ENCODE measurements around the gene PI4KA. TPM values are rescaled to one million over a fixed set of nuclear protein-coding genes. Genes with fewer than 3 reads are reported as not detected.

Gene PI4KA
- total RNA-seq, 5 donors from 2014 or later (not counting 1 experiment from before 2014, with no cell fraction given) = 135 to 187 (median 143) TPM

DNA sequence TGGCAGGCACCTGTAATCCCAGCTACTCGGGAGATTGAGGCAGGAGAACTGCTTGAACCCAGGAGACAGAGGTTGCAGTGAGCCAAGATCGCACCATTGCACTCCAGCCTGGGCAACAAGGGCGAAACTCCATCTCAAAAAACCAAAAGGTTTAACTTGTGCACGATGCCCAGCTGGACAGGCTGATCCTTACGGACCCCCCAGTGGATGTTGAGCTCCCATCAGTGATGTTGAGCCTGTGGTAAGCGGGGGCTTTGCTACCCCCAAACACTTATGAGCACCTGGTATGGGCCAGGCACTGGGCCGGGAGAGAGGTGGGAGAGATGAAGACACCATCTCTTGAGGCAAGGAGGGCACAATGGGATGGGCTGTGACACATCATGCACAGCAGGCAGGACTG lies 92.1 kb downstream of the PI4KA start:
- Mint-ChIP-seq H3K4me3 (no peak overlapping the region), H3K36me3 (peaks cover 50% of the 10 kb centered on the region), H3K4me1 (peaks cover 0 to 6% (median 3%) of the 10 kb centered on the region in 3 donors), H3K9me3 (no peaks in the 10 kb centered on the region), H3K27ac (no peak overlapping the region), H3K27me3 (no peaks in the 10 kb centered on the region)
- no peaks in the 10 kb centered on the region for H3K4me1 ChIP-seq (ENCODE audit: control insufficient read depth in 1 of 2, extremely low read depth in 1 of 2, insufficient read depth in 2 of 2, low read length in 2 of 2)
- WGBS (ENCODE audit: insufficient coverage) = 96% methylated on average over 3 of the region's 7 CpGs
- H3K36me3 ChIP-seq (ENCODE audit: control insufficient read depth in 2 of 2, extremely low read depth in 1 of 2, insufficient read depth in 1 of 2, low read length in 1 of 2) = peaks cover 12 to 51% of the 10 kb centered on the region in 2 donors
- no peak for DNase-seq
- POLR2A ChIA-PET = no interaction called here
- no peaks in the 10 kb centered on the region for H3K9me3 ChIP-seq
- H3K27ac ChIP-seq (ENCODE audit: low read length) = no peak overlapping the region
- H3K27me3 ChIP-seq (replicated peaks in 1 of 2; ENCODE audit: control insufficient read depth in 2 of 2, extremely low read depth in 1 of 2, insufficient read depth in 2 of 2, low read length in 1 of 2) = no peaks in the 10 kb centered on the region
- CTCF ChIA-PET = no interaction called here
- no peak overlapping the region for H3K4me3 ChIP-seq (ENCODE audit: control insufficient read depth in 1 of 2, extremely low read depth in 1 of 2, low read length in 1 of 2)
- no peak for ATAC-seq (replicated peaks in 1 of 4)

DNA sequence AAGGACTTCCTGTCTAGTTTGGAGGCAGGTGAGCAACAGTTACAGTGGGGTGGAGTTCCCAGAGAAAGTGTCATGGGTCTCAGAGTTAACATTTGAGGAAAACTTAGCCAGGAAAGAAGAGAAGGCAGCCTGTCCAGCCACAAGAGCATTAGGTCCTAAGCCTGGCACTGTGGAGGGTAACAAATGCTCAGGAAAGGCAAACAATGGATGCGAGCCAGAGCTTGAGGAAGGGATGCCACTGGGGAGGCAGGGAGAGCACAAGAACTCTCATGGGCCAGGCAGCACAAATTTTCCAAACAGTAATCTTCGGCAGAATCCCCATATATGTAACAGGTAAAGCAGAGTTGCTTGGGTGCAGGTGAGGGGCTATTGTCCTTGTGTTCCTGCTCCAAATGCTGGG lies 92.7 kb downstream of the PI4KA start:
- Histone ChIP-seq H3K27me3 (replicated peaks in 1 of 2; ENCODE audit: control insufficient read depth in 2 of 2, extremely low read depth in 1 of 2, insufficient read depth in 2 of 2, low read length in 1 of 2) (no peaks in the 10 kb centered on the region), H3K9me3 (no peaks in the 10 kb centered on the region), H3K4me3 (ENCODE audit: control insufficient read depth in 1 of 2, extremely low read depth in 1 of 2, low read length in 1 of 2) (no peak overlapping the region), H3K36me3 (ENCODE audit: control insufficient read depth in 2 of 2, extremely low read depth in 1 of 2, insufficient read depth in 1 of 2, low read length in 1 of 2) (peaks cover 12 to 57% of the 10 kb centered on the region in 2 donors), H3K27ac (ENCODE audit: low read length) (no peak overlapping the region), H3K4me1 (ENCODE audit: control insufficient read depth in 1 of 2, extremely low read depth in 1 of 2, insufficient read depth in 2 of 2, low read length in 2 of 2) (no peaks in the 10 kb centered on the region)
- H3K27me3 Mint-ChIP-seq = no peaks in the 10 kb centered on the region
- ChIA-PET POLR2A (no interaction called here), CTCF (no interaction called here)
- H3K4me1 Mint-ChIP-seq = peaks cover 0 to 6% (median 3%) of the 10 kb centered on the region in 3 donors
- WGBS (ENCODE audit: insufficient coverage) = 100% methylated on average over 1 of the region's 2 CpGs
- no peak overlapping the region for H3K4me3 Mint-ChIP-seq
- no peaks in the 10 kb centered on the region for H3K9me3 Mint-ChIP-seq
- no peak for DNase-seq
- ATAC-seq (replicated peaks in 1 of 4) = no peak
- H3K36me3 Mint-ChIP-seq = peaks cover 56% of the 10 kb centered on the region
- no peak overlapping the region for H3K27ac Mint-ChIP-seq

DNA sequence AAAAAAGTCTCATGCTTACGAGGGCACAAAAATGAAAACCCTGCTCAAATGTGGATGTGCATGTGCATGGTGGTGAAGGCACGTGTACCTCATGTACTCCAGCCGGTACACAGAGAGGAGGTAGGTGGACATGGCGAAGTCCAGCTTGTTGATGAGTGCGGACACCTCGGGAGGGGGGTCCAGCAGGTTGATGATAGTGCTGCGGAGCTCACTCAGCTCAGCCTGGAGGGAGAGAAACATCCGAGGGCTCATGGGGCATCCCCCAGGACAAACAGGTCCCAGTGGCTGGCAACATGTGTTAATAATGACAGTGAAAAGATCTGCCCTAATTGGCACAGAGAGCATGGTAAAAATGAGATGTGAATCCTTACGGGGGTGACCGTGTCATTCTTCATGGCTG lies 93.9 kb downstream of the PI4KA start:
- Mint-ChIP-seq H3K27ac (no peak overlapping the region), H3K27me3 (no peaks in the 10 kb centered on the region), H3K4me3 (no peak overlapping the region), H3K9me3 (no peaks in the 10 kb centered on the region), H3K4me1 (peaks cover 0 to 5% (median 3%) of the 10 kb centered on the region in 3 donors), H3K36me3 (peaks cover 59% of the 10 kb centered on the region)
- H3K27ac ChIP-seq (ENCODE audit: low read length) = no peak overlapping the region
- no peaks in the 10 kb centered on the region for H3K27me3 ChIP-seq (replicated peaks in 1 of 2; ENCODE audit: control insufficient read depth in 2 of 2, extremely low read depth in 1 of 2, insufficient read depth in 2 of 2, low read length in 1 of 2)
- DNase-seq = no peak
- H3K4me3 ChIP-seq (ENCODE audit: control insufficient read depth in 1 of 2, extremely low read depth in 1 of 2, low read length in 1 of 2) = no peak overlapping the region
- H3K9me3 ChIP-seq = no peaks in the 10 kb centered on the region
- WGBS (ENCODE audit: insufficient coverage) = 98% methylated on average over 10 of the region's 10 CpGs
- H3K4me1 ChIP-seq (ENCODE audit: control insufficient read depth in 1 of 2, extremely low read depth in 1 of 2, insufficient read depth in 2 of 2, low read length in 2 of 2) = no peaks in the 10 kb centered on the region
- ATAC-seq (replicated peaks in 1 of 4) = no peak
- peaks cover 12 to 60% of the 10 kb centered on the region in 2 donors for H3K36me3 ChIP-seq (ENCODE audit: control insufficient read depth in 2 of 2, extremely low read depth in 1 of 2, insufficient read depth in 1 of 2, low read length in 1 of 2)
- CTCF ChIA-PET = no interaction called here
- POLR2A ChIA-PET = no interaction called here

DNA sequence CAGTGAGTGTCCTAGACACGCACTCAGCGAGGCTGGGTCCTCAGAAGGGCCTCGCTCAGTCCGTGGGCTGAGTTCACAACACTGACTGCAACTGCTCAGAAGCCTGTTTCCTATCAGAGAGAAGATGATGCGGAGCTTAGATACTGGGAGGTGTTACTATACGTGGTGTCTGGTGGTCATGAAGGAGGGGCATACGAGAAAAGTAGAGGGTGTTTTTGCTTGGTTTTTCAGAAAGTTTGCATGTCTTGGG lies 94.2 kb downstream of the PI4KA start:
- Histone ChIP-seq H3K36me3 (ENCODE audit: control insufficient read depth in 2 of 2, extremely low read depth in 1 of 2, insufficient read depth in 1 of 2, low read length in 1 of 2) (peaks cover 12 to 60% of the 10 kb centered on the region in 2 donors), H3K4me3 (ENCODE audit: control insufficient read depth in 1 of 2, extremely low read depth in 1 of 2, low read length in 1 of 2) (no peak overlapping the region), H3K27ac (ENCODE audit: low read length) (no peak overlapping the region), H3K27me3 (replicated peaks in 1 of 2; ENCODE audit: control insufficient read depth in 2 of 2, extremely low read depth in 1 of 2, insufficient read depth in 2 of 2, low read length in 1 of 2) (no peaks in the 10 kb centered on the region), H3K4me1 (ENCODE audit: control insufficient read depth in 1 of 2, extremely low read depth in 1 of 2, insufficient read depth in 2 of 2, low read length in 2 of 2) (no peaks in the 10 kb centered on the region), H3K9me3 (no peaks in the 10 kb centered on the region)
- ATAC-seq (replicated peaks in 1 of 4) (no peak), DNase-seq (no peak)
- no peaks in the 10 kb centered on the region for H3K9me3 Mint-ChIP-seq
- H3K36me3 Mint-ChIP-seq = peaks cover 57% of the 10 kb centered on the region
- no peak overlapping the region for H3K27ac Mint-ChIP-seq
- H3K4me3 Mint-ChIP-seq = no peak overlapping the region
- peaks cover 0 to 4% (median 3%) of the 10 kb centered on the region in 3 donors for H3K4me1 Mint-ChIP-seq
- POLR2A ChIA-PET = no interaction called here
- no peaks in the 10 kb centered on the region for H3K27me3 Mint-ChIP-seq
- CTCF ChIA-PET = no interaction called here
- WGBS (ENCODE audit: insufficient coverage) = 76% methylated on average over 7 of the region's 7 CpGs

DNA sequence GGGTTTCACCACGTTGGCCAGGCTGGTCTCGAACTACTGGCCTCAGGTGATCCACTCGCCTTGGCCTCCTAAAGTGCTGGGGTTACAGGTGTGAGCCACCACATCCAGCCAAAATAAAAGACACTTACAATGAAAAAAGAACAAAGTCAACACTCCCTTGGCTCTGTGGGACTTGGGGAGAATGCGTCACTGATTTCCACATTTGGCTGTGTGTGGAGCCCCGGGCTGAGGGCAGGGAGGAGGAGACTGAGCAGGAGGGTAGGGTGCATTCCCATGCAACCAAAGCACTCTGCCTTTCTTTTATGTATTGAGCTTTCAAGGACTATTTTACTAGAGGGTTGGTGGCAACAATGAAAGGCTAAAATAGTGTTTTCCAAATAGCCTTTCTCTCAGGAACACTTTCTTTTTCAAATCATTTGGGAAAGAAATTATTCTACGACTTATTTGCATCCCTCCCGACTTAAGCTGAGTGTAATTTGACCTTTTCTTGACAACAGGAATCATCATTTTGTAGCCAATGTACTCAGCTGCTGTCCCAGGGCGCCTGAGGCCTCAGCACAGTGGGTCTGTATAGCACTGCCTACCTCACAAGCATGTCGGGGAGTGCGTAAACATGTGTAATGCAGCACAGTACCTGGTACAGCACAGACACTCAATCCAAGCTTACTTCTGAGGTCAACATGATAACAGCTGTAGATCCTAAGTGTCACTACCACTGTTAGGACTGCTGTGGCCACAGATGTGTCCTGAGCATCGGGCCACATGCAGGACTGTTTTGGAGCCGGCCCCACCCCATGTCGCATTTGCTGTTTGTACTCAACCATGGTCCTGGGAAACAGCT lies 94.8 kb downstream of the PI4KA start:
- H3K4me3 ChIP-seq (ENCODE audit: control insufficient read depth in 1 of 2, extremely low read depth in 1 of 2, low read length in 1 of 2) = no peak overlapping the region
- no peak overlapping the region for H3K27ac Mint-ChIP-seq
- DNase-seq (no peak), ATAC-seq (replicated peaks in 1 of 4) (no peak)
- peaks cover 13 to 62% of the 10 kb centered on the region in 2 donors for H3K36me3 ChIP-seq (ENCODE audit: control insufficient read depth in 2 of 2, extremely low read depth in 1 of 2, insufficient read depth in 1 of 2, low read length in 1 of 2)
- peaks cover 51% of the 10 kb centered on the region for H3K36me3 Mint-ChIP-seq
- H3K9me3 Mint-ChIP-seq = no peaks in the 10 kb centered on the region
- no peak overlapping the region for H3K27ac ChIP-seq (ENCODE audit: low read length)
- H3K27me3 Mint-ChIP-seq = no peaks in the 10 kb centered on the region
- 78% methylated on average over 9 of the region's 13 CpGs for WGBS (ENCODE audit: insufficient coverage)
- H3K27me3 ChIP-seq (replicated peaks in 1 of 2; ENCODE audit: control insufficient read depth in 2 of 2, extremely low read depth in 1 of 2, insufficient read depth in 2 of 2, low read length in 1 of 2) = no peaks in the 10 kb centered on the region
- CTCF ChIA-PET = no interaction called here
- H3K4me1 ChIP-seq (ENCODE audit: control insufficient read depth in 1 of 2, extremely low read depth in 1 of 2, insufficient read depth in 2 of 2, low read length in 2 of 2) = no peaks in the 10 kb centered on the region
- H3K9me3 ChIP-seq = no peaks in the 10 kb centered on the region
- POLR2A ChIA-PET = interaction anchor here in 1 of 2 donors (0.7 kb wide), 1 partner anchor 284 kb away, joined by 3 read pairs; no protein-coding TSS in a partner anchor
- peaks cover 0 to 4% (median 0%) of the 10 kb centered on the region in 3 donors for H3K4me1 Mint-ChIP-seq
- no peak overlapping the region for H3K4me3 Mint-ChIP-seq

GRCh38 chr22:20762233-20762796 lies 96.3 kb downstream of the PI4KA start:
- 94% methylated on average over 3 of the region's 7 CpGs for WGBS (ENCODE audit: insufficient coverage)
- Histone ChIP-seq H3K4me1 (ENCODE audit: control insufficient read depth in 1 of 2, extremely low read depth in 1 of 2, insufficient read depth in 2 of 2, low read length in 2 of 2) (no peaks in the 10 kb centered on the region), H3K9me3 (no peaks in the 10 kb centered on the region), H3K36me3 (ENCODE audit: control insufficient read depth in 2 of 2, extremely low read depth in 1 of 2, insufficient read depth in 1 of 2, low read length in 1 of 2) (peaks cover 19 to 65% of the 10 kb centered on the region in 2 donors), H3K27ac (ENCODE audit: low read length) (no peak overlapping the region), H3K4me3 (ENCODE audit: control insufficient read depth in 1 of 2, extremely low read depth in 1 of 2, low read length in 1 of 2) (no peak overlapping the region), H3K27me3 (replicated peaks in 1 of 2; ENCODE audit: control insufficient read depth in 2 of 2, extremely low read depth in 1 of 2, insufficient read depth in 2 of 2, low read length in 1 of 2) (no peaks in the 10 kb centered on the region)
- ChIA-PET POLR2A (no interaction called here), CTCF (no interaction called here)
- DNase-seq (no peak), ATAC-seq (replicated peaks in 1 of 4) (no peak)
- Mint-ChIP-seq H3K9me3 (no peaks in the 10 kb centered on the region), H3K27me3 (no peaks in the 10 kb centered on the region), H3K4me3 (no peak overlapping the region), H3K27ac (no peak overlapping the region), H3K4me1 (no peaks in the 10 kb centered on the region), H3K36me3 (peaks cover 48% of the 10 kb centered on the region)
